ENCODE results near the gene CEPT1.
"Not testable (repeated sequence)": the region's sequence is repeated elsewhere in the genome, so short reads cannot be mapped to it uniquely, and the experiment has no call there.

CEPT1 gene

DNA sequence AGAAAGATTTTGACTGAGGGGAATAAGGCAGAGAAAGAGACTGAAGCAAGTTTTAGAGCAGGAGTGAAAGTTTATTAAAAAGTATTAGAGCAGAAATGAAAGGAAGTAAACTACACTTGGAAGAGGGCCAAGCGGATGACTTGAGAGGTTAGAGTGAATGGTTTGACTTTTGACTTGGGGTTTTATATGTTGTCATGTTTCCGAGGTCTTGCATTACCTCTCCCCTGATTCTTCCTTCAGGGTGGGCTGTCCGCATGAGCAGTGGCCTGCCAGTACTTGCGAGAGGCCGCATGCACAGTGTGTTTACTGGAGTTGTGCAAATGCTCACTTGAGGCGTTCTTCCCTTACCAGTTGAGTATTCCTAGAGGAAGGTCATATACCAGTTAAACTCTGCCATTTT, 73.4 kb downstream of the CEPT1 start:
- DNase-seq = no peak

DNA sequence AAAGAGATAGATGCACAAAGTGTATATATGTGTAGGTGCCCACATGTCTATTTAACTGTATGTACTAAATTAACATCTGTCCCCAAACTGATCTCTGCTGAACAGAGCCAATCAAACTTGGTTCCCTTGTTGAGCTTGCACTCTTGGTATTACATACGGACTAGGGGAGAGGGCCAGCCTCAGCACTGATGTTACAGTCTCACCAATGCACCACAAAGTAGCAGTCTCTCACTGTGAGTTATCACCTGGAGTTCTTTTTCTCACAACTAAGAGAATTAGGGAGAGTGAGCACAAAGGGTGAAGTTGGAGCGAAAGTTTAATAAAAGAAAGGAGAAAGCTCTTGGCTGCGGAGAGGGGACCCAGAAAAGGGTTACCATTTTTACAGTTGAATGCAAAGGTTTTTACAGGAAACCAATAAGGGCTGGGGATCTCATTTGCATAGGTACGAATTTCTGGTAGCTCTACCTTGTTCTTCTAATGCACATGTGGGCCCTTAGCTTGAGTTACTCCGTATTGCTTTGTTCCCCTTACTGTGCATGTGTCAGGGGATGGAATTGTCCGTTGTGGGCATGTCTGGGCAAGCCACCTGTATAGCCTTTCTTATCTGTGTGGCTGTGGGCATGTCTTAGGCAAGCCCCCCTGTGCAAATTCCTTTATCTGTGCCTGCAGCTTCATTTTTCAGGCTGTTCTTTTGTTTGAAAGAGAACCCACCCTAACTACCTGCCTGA, 74.2 kb downstream of the CEPT1 start:
- DNase-seq = no peak

DNA sequence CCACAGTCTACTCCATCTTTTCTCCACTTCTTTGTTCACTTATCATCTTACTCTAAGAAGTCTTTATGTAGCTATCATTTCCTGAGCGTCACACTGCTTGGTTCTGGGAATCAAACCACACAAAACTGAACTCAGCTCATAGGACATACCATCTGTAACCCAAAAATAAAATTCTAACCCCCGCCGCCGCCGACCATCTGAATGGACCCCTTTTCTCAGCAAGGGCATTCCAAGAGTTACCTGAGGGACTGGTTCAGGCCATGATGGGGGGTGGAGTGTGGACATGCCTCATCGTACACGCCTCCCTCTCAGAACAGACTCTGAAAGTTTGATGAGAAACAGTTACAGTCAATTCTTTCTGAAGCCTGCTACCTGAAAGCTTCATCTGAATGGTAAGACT, 74.9 kb downstream of the CEPT1 start:
- no peak for DNase-seq

DNA sequence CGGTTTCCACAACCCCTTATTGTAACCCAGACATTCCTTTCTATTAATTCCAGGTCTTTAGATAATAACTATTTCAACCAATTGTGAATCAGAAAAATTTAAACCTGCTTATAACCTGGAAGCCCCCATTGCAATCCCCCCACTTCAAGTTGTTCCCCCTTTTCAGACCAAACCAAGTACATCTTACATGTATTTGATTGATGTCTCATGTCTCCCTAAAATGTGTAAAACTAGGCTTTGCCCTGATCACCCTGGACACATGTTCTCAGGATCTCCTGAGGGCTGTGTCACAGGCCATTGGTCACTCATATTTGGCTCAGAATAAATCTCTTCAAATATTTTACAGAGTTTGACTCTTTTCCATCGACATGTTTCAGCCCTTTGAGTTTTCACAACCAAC, 75.3 kb downstream of the CEPT1 start:
- not testable (repeated sequence) for DNase-seq

DNA sequence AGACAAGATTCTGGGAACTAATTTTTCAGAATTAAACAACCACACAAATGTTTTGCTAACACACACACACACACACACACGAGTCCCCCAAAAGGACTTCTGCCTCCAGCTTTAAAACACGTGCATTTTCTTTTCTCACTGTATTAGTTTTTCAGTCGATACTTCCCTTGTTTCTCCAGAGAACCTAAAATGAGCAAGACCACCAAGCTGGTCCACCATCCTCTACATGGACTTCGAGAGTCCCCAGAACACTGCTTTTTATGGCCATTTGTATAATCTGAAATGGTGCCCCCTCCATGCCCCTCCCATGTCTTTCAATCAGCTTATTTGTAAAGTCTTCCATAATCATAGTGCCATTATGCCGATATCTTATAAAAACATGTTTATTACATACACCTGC, 76.7 kb downstream of the CEPT1 start:
- DNase-seq = no peak

DNA sequence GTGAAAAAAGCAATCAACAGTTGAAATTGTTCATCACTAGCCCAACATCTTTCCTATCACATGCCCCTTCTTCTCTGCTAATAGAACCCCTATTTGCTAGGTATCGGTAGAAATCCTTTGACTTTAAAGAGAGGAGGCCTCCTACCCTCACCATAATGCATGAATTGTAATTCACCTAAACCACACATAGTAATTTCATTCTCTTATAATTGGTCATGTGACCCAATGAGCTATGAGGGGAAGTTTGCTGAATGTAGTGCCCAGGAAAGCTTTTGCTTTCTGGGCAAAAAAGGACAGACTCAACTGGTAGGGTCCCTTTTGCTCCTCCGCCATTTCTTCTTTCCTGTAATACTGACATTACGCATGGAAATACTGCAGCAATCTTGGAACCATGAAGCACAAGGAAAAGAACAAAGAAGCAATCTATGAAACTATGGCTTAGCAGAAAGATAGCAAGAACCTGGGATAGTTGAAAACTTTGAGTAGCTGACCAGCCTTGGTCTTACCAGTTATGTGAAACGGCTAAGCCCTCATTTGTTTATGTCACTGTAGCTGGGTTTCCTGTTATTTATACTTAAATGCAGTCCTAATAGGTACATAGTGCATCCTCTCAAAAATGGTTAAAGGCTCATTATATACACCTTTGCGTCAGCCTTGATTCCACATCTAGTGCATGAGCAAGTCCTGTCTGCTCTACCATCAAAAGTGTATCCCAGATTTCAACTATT, 77.3 kb downstream of the CEPT1 start:
- no peak for DNase-seq

DNA sequence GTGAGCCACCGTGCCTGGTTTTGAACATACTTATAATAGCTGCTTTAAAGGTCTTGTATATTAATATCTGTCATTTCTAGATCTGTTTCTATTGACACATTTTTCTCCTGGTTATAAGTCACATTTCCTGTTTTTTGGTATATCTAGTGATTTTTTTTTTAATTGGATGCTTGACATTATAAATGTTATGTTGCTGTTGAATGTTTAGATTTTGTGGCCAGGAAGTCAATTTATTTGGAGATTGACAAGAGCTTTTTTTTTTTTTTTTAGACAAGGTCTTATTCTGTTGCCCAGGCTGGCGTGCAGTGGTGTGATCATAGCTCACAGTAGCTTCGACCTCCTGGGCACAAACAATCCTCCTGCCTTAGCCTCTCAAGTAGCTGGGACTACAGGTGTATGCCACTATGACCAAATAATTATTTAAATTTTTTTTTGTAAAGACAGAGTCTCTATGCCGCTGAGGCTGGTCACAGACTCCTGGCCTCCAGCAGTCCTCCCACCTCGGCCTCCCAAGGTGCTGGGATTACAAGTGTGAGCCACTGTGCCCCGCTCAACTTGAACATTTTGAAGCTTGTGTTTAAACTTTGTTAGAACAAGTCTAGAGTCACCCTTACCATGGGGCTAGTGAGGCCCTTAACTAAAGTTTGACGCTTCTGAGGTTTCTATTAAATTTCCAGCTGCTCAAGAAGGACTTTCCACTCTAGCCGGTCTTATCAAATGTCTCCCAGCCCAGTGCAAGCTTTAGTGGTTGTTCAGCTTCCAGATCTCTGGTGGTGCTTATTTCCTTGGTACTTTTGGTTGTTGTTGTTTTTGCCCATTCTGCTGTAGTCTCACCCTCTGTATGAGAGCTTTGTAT, 78.9 kb downstream of the CEPT1 start:
- DNase-seq = no peak

DNA sequence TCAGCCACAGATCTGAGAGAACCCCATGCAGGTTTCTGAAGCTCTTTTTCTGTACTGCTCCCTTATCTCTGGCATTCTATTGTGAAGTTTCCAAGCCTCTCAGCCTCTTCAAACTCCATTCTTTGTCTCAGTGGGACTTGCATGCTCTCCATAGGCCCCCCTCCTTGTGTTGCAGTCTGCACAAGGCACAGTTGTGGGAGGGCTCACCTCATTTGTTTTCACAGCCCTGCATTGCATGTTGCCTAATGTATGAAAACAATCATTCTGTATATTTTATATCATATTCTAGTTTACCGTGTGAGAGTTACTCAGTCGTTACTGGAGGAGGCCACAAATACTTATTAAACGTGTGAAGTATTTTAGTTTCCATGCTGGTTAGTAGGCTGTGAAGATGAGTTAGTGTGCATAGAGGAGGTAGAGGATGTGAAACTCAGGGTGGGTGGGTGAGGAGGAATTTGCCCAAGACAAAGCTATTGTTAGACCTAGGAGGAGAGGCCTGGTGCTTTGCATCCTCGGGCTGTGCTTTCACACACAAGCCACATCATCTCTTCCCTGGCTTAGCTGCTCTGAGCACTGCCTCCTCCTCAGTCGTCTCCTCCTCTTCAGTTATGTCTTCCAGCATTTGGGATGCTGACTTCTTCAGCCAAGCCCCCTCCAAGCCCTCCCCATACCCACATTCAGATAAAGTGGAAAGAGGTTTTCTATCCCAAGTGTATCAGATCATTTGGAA, 79.7 kb downstream of the CEPT1 start:
- no peak for DNase-seq

DNA sequence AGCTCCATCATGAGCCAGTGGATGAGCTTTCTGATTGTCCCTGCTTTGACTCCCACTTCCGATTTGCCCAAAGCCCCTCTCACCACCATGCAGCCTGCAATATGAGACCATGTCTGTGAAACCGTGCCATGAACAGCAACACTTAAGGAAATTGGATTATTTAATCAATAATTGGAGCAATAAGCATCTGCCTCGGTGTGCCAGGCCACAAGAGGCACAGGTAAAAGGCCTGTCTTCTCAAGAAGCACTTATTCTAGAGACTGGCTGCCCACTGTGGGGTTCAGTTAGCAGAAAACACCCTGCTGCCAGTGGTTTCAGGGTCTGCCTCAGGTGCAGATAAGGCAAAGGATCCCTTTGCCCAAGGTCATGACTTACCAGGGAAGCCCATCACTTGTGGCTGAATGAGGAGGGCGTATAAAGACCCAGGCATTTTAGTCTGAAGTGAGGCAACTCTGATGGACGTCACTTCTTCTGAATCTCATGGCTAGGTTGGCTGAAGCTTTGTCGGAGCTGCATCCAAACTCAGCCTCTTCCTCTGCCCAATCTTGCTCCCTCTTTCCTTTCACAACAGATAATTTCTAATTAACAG, 80.4 kb downstream of the CEPT1 start:
- DNase-seq = no peak

DNA sequence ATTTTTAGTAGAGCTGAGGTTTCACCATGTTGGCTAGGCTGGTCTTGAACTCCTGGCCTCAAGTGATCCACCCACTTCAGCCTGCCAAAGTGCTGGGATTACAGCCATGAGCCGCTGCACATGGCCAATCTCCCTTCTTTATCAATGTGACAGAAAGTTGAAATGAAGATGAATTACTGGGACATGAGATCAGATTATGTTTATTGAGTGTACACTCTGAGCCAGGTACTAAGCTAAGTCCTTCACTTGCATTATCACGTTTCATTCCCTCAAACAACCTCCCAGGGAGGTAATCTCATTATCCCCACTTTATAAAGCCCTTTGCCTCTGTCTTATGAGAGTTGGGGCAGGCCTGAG, 81.2 kb downstream of the CEPT1 start:
- DNase-seq = no peak

DNA sequence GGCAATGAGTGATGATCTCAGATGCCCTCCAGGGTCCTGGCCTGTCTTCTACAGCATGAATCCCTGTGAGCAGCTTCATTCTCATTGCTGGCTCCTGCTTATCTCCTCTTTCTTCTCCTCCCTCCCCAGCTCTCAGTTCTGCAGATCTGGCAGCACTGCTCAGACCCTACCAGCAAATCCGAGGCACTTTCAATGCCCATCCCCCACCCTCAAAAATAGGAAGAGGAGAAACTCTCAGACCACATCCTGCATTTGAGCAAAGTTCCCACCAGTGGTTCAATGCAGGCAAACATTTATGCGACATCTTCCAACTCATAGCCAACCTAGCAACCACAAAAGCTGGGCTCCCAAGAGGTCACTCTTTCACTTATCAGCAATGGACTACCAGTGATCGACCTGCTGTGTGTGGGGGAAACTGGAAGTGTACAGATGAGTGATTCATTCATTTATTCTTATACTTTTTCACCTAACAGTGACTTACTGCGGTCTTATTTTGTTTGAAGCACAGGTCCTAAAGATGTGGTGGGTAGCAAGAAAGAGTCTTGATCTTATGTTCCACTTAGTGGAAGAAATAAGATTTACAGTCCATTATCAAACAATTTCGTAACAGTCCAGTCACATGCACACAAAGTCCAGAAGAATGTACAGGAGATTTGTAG, 81.7 kb downstream of the CEPT1 start:
- DNase-seq = no peak

DNA sequence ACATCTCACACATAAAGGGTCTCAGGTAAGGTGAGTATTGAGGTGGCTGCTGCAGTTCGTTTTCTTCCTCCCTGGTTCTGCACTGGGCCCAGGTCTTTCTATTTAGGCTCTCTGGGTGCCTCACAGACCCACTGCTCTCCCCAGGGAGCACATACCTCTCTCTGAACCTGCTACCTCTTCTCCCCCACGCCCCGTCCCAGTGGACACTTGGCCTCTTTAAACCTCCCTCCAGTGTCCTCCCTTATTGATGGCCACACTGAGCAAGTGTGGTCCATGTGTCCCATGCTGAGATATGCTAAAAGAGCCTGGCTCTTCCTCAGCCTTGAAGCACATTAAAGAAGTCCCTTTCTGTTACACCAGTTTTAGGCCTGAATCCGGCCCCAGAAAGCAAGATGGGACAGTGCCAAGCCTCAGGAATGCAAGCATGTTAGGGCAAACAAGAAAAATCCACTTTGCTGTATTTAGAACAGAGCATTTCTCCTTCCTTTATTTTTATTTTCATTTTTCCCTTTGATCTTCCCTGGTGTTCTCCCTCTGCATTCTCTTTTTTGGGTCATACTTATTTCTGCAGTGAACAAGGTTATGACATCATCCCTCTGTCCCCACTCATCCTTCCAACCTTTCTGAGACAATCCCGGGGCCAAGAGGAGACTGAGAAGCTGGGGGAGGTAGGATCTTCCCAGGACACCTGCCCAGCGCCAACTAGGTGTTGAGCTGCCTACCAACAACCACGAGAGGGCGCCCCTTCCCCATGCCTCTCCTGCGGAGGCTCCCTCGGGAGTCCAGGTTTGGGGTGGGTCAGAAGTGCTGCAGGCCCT, 82.5 kb downstream of the CEPT1 start:
- peak; percentile 75 for DNase-seq

DNA sequence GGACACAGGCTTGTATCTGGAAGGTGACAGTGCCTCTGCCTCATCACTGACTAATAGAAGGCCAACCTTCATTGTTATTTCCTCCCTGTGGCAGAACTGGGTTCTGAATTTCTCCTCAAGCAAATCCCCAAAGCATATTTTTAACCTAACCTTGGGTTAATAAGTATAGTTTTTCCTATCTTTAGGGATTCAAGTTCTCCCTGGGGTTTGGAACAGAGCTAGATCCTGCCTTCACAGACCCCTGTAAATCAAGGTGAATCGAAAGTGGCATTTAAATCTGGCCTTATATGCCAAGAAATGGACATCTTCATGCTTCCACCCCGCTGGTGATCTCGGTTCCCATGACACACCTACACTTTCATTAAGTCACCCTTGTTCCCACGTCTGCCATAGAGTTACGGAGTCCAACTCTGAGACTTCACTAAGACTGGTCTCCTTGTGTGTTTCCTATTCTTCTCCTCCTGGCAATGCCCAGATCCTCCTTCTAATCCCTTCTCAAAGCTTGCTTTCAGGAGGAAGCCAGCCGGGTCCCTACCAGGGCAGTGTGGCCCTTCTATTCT, 83.2 kb downstream of the CEPT1 start:
- no peak for DNase-seq

DNA sequence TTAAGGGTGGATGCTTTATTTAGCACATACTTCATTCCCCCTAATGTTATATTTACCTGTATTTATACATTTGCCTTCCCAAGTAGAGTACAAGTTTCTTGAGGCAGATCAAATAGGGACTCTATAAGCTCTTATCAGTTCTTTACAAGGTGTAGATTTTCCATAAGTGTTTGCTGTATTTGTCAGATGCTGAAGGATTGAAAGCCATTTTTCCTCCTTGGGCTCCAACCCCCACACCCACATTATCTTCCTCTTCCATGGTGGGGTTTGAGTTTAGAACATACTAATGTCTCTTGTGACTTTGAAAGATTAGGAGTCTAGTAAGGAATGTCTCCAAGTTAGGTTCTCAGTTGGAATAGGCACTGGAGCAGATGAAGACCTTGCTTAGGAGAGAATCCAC, 85.1 kb downstream of the CEPT1 start:
- no peak for DNase-seq

DNA sequence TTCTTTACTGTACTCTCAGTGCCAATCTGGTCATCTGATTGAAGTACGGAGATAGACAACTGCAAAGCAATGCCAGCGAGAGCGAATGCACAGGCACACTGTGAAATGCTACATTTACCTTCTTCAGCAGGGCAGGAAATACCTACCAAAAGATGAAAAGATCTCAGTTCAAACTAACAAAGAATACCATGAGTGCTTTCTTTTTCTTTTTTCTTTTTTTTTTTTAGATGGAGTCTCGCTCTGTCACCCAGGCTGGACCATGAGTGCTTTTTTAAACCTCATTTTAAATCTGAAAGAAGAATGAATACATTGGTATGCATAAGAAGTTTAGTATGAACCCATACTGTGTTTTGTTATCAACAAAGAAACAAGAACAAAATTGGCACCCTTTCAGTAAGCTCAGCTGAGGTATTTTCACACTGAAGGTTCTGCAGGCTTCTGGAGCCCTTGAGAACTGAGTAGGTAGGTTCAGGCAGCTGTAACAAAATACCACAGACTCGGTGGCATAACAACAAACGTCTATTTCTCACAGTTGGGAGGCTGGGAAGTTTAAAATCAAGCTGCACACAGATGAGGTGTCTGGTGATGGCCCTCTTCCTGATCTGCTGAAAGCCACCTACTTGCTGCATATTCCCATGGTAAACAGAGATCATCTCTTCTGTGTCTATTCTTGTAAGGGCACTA, 85.8 kb downstream of the CEPT1 start:
- no peak for DNase-seq

DNA sequence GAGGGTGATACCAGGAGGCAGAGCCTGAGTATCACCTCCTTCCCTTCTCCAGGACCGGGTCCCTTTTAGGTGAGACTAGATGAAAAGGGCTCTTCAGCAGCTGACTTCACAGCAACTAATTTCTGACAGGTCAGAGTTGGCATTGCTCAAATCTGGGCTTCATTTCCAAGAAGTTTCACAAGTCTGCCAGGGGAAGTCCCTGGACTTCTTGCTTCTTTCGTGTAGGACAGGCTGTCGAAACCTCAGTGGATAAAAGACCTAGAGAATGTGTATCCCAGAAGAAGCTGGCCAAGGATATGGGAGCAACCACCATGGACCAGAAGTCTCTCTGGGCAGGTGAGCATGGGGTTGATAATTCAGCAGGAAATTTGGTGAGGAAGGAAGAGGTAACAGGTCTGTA, 87.4 kb downstream of the CEPT1 start, which contains the start of gene CHI3L2:
CHI3L2 (plus strand) TSS at position 280 of the 400 bp plus-strand sequence; CDS start at position 297, 17 bp downstream.
- DNase-seq = no peak

DNA sequence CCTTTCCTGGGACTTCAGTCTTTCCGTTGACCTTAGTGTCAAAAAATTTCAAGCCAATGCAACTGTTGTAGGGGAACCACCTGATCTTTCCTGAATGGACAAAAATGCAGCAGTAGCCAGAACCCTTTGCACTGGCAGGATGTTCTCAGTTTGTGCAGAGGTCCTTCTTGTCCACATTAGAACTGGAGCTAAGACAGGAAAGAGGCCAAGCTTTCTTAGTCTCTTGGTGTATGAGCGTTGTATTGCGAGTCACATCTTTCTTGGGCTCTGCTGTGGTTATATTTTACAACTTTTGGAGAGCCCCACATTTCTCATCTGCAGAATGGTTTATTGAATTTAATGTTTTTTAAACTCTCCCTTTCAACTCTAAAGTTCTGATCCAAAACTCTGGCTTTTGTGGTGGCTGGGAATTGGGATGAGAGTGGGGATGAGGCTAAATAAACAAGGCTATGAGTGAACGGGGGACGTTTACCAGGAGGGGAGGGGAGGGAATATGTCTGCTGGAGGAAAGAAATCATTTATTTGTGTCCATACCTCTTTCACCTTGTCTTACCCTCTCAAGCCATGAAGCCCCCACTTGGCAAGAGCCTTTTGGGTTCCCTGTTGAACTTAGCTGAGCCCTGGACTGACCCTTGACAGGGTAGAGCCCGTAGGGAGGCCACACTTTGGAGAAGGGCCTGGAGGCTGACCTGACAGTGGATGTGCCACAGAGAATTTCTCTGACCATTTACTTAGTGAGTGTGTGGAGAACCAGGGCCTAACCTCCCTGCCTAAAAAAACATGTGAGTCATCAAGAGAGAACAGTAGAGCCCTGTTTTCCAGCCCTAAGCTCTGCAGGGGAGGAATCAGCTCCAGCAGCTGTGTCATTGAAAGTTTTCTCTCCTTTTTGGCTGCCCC, 88.1 kb downstream of the CEPT1 start:
- DNase-seq = peak; percentile 43

DNA sequence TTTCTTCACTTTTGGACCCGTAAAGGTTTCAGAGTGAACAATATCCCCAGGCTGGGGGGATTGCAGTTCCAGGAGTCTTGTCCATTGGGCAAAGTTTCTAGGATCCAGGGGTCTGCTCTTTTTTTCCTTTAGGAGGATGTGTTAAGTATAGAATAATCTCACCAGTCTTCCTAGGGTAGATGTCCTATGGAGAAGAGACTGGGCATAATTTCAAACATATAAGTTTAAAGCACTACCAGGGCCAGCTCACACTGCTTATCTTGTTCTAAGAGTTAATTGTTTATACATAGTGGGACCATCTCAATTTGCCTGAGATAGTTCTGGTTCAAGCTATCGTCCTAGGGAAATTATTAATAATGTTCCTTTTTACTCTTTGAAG, 88.7 kb downstream of the CEPT1 start:
- no peak for DNase-seq

DNA sequence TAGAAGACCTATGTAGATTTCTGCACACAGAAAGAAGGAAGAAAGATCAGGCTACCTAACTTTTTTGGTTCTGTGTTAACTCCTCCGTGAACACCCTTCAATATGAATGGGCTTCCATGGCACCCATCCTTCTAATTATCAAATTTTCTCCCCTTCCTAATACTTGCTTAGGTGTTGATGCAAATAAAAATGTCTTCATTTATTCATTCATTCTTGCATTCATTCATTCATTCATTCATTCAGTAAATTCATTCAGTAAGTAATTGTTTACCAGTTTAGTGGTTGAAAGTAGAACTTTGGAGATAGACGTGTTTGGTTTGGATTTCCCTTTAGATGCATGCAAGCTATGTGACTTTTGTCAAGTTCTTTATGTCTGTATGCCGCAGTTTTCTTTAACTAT, 92.1 kb downstream of the CEPT1 start:
- no peak for DNase-seq

All from T1000 (cell line).